ENCODE results near the gene CLSTN2.

DNA sequence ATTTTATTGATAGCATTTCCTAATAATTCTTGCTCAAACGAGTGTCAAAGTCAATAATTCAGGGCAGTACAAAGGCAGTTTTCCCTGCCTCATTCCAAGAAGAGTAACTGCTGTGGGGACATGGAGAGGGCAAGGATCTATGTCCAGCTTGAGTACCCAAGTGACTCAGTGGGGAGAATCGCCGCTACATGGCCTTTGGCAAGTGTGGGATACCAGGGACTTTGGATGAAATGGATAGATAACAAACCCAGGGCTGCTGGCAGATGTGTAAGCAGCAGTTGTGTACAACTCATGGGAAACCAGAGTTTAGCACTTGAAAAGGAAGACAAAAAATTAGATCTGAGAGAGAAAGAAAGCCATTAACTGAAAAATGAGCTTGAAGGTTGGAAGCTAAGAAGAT lies 620.7 kb downstream of the CLSTN2 start:
- TF ChIP-seq POLR2AphosphoS5 (IDR thresholded peaks at IDR 0.05; ENCODE audit: low read depth, low read length) = no peak
- TF ChIP-seq JUND (IDR thresholded peaks at IDR 0.05) = no peak
- TF ChIP-seq EZH2phosphoT487 (IDR thresholded peaks at IDR 0.05; ENCODE audit: borderline replicate concordance) = no peak
- TF ChIP-seq CTCF (IDR thresholded peaks at IDR 0.05 in 2 of 3, conservative IDR thresholded peaks at IDR 0.05 in 1 of 3; ENCODE audit: borderline replicate concordance in 1 of 3, insufficient read depth in 1 of 3, low read depth in 2 of 3, low read length in 2 of 3) = no peak
- TF ChIP-seq EZH2 (IDR thresholded peaks at IDR 0.05) = no peak
- no peak for TF ChIP-seq YY1 (IDR thresholded peaks at IDR 0.05; ENCODE audit: extremely low read depth, insufficient replicate concordance, low read depth, low read length)
- no peak for TF ChIP-seq POLR2A (IDR thresholded peaks at IDR 0.05; ENCODE audit: borderline replicate concordance, extremely low read depth, insufficient read depth, insufficient read length)
- TF ChIP-seq, protein P1, sequence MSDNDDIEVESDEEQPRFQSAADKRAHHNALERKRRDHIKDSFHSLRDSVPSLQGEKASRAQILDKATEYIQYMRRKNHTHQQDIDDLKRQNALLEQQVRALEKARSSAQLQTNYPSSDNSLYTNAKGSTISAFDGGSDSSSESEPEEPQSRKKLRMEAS (IDR thresholded peaks at IDR 0.05) = no peak
- no peak for TF ChIP-seq RAD21 (IDR thresholded peaks at IDR 0.05; ENCODE audit: low read depth)
- TF ChIP-seq ZNF274 (IDR thresholded peaks at IDR 0.05; ENCODE audit: low read depth, low read length) = no peak
- TF ChIP-seq CBX3 (IDR thresholded peaks at IDR 0.05; ENCODE audit: low read depth) = no peak
- TF ChIP-seq ZFX (IDR thresholded peaks at IDR 0.05) = no peak
- no peak for TF ChIP-seq CEBPB (IDR thresholded peaks at IDR 0.05; ENCODE audit: low read depth)

All from HCT116 (cell line).